H9 (cell line): ENCODE data around the gene TMC4. TPM values are rescaled to one million over a fixed set of nuclear protein-coding genes. Genes with fewer than 3 reads are reported as not detected.
A peak's percentile ranks its signal among the peaks of the same experiment; 100 is the strongest.

ENCODE experiments used
- DNase-seq: peaks from one replicate; pipeline ENCODE4 v3.0.0-alpha.2; 2017
- H2AFZ ChIP-seq: one replicate; pipeline ENCODE4 v1.6.1; 2013; ENCODE audit warnings: mild to moderate bottlenecking, low read length, control low read depth, moderate library complexity
- H2AK5ac ChIP-seq: 2 replicates; pipeline ENCODE4 v1.6.1; 2013; ENCODE audit warnings: low read length, control low read depth, mixed read lengths; ENCODE audit not compliant: insufficient read length
- H2BK120ac ChIP-seq: one replicate; pipeline ENCODE4 v1.6.1; 2013; ENCODE audit warnings: low read depth, mild to moderate bottlenecking, low read length, control low read depth, inconsistent platforms; ENCODE audit not compliant: poor library complexity, severe bottlenecking
- H2BK12ac ChIP-seq: 2 replicates; pipeline ENCODE4 v1.6.1; 2013; ENCODE audit warnings: low read length, control low read depth, mixed read lengths, low read depth; ENCODE audit not compliant: insufficient read length
- H2BK15ac ChIP-seq: 2 replicates; pipeline ENCODE4 v1.6.1; 2013; ENCODE audit warnings: low read depth, low read length, control low read depth
- H2BK20ac ChIP-seq: one replicate; pipeline ENCODE4 v1.6.1; 2013; ENCODE audit warnings: low read depth, mild to moderate bottlenecking, low read length, control low read depth, inconsistent platforms; ENCODE audit not compliant: poor library complexity, severe bottlenecking
- H2BK5ac ChIP-seq: 2 replicates; pipeline ENCODE4 v1.6.1; 2013; ENCODE audit warnings: low read length, control low read depth, mixed read lengths; ENCODE audit not compliant: insufficient read length
- H3K14ac ChIP-seq: 2 replicates; pipeline ENCODE4 v1.6.1; 2013; ENCODE audit warnings: low read length, control low read depth; ENCODE audit not compliant: insufficient read depth
- H3K18ac ChIP-seq: 2 replicates; pipeline ENCODE4 v1.6.1; 2013; ENCODE audit warnings: low read depth, mild to moderate bottlenecking, mixed read lengths, low read length, control low read depth; ENCODE audit not compliant: insufficient read length
- H3K23ac ChIP-seq: 2 replicates; pipeline ENCODE4 v1.6.1; 2013; ENCODE audit warnings: low read length, control low read depth, mixed read lengths, low read depth; ENCODE audit not compliant: insufficient read length
- H3K23me2 ChIP-seq: 2 replicates; pipeline ENCODE4 v1.6.1; 2013; ENCODE audit warnings: low read depth, mild to moderate bottlenecking, mixed read lengths, low read length, control low read depth; ENCODE audit not compliant: insufficient read length, poor library complexity, severe bottlenecking
- H3K27ac ChIP-seq: 2 replicates; pipeline ENCODE4 v1.5.1; 2013; ENCODE audit warnings: low read length, control low read depth, mixed read lengths, low read depth; ENCODE audit not compliant: insufficient read length
- H3K27me3 ChIP-seq: 2 replicates; pipeline ENCODE4 v1.6.1; 2013; ENCODE audit warnings: low read length, control low read depth, inconsistent platforms; ENCODE audit not compliant: insufficient read depth
- H3K4ac ChIP-seq: 2 replicates; pipeline ENCODE4 v1.6.1; 2013; ENCODE audit warnings: low read depth, mild to moderate bottlenecking, control low read depth, inconsistent platforms, low read length, moderate library complexity
- H3K4me1 ChIP-seq: 2 replicates; pipeline ENCODE4 v1.6.1; 2013; ENCODE audit warnings: low read length, control low read depth, inconsistent platforms; ENCODE audit not compliant: insufficient read depth
- H3K4me2 ChIP-seq: 2 replicates; pipeline ENCODE4 v1.6.1; 2013; ENCODE audit warnings: low read length, control low read depth, mixed read lengths; ENCODE audit not compliant: insufficient read length, insufficient read depth
- H3K56ac ChIP-seq: 2 replicates; pipeline ENCODE4 v1.6.1; 2013; ENCODE audit warnings: low read depth, mild to moderate bottlenecking, mixed read lengths, low read length, control low read depth; ENCODE audit not compliant: insufficient read length
- H3K79me1 ChIP-seq: 2 replicates; pipeline ENCODE4 v1.6.1; 2013; ENCODE audit warnings: low read depth, mild to moderate bottlenecking, moderate library complexity, low read length, control low read depth, inconsistent platforms; ENCODE audit not compliant: insufficient read depth, poor library complexity, severe bottlenecking
- H3K79me2 ChIP-seq: 2 replicates; pipeline ENCODE4 v1.6.1; 2013; ENCODE audit warnings: low read length, control low read depth, inconsistent platforms; ENCODE audit not compliant: insufficient read depth
- H3K9ac ChIP-seq: 2 replicates; pipeline ENCODE4 v1.6.1; 2013; ENCODE audit warnings: low read length, control low read depth, mixed read lengths; ENCODE audit not compliant: insufficient read length; ENCODE audit errors: extremely low read depth
- H3K9me3 ChIP-seq: one replicate; pipeline ENCODE4 v1.6.1; 2013; ENCODE audit warnings: low read depth, low read length, inconsistent platforms; ENCODE audit not compliant: control insufficient read depth
- H3T11ph ChIP-seq: one replicate; pipeline ENCODE4 v1.6.1; 2013; ENCODE audit warnings: mild to moderate bottlenecking, low read length, control low read depth, inconsistent platforms
- H4K20me1 ChIP-seq: one replicate; pipeline ENCODE4 v1.6.1; 2013; ENCODE audit not compliant: control insufficient read depth, insufficient read length, insufficient read depth
- H4K5ac ChIP-seq: 2 replicates; pipeline ENCODE4 v1.6.1; 2013; ENCODE audit warnings: low read depth, mild to moderate bottlenecking, mixed read lengths, low read length, control low read depth; ENCODE audit not compliant: insufficient read length
- H4K8ac ChIP-seq: replicated peaks from 2 replicates; pipeline ENCODE4 v1.6.1; 2013; ENCODE audit warnings: low read length, control low read depth, mixed read lengths, low read depth; ENCODE audit not compliant: insufficient read length
- H4K91ac ChIP-seq: 2 replicates; pipeline ENCODE4 v1.6.1; 2013; ENCODE audit warnings: low read depth, mild to moderate bottlenecking, moderate library complexity, mixed read lengths, low read length, control low read depth; ENCODE audit not compliant: insufficient read length
- H3K27ac Mint-ChIP-seq, 3 experiments: 2 replicates in 2 of 3; 3 replicates in 1 of 3; pipeline ENCODE4 v1.8.0; 2020 to 2021; ENCODE audit warnings: mixed read lengths in 3 of 3, mild to moderate bottlenecking in 1 of 3, moderate library complexity in 1 of 3
- H3K27me3 Mint-ChIP-seq: 2 replicates; pipeline ENCODE4 v1.8.0; 2021; ENCODE audit warnings: low read depth, mild to moderate bottlenecking, moderate library complexity, mixed read lengths
- H3K36me3 Mint-ChIP-seq, 3 experiments: 2 replicates in 2 of 3; 3 replicates in 1 of 3; pipeline ENCODE4 v1.8.0; 2020 to 2021; ENCODE audit warnings: low read depth in 3 of 3, mixed read lengths in 3 of 3; ENCODE audit not compliant: insufficient read depth in 1 of 3
- H3K4me1 Mint-ChIP-seq, 2 experiments: 2 replicates each; pipeline ENCODE4 v1.8.0; 2020; ENCODE audit warnings: mixed read lengths in 2 of 2
- H3K4me3 Mint-ChIP-seq, 2 experiments: 2 replicates in 1 of 2; 3 replicates in 1 of 2; pipeline ENCODE4 v1.8.0; 2020 to 2021; ENCODE audit warnings: mild to moderate bottlenecking in 2 of 2, mixed read lengths in 2 of 2, moderate library complexity in 1 of 2
- H3K9me3 Mint-ChIP-seq, 2 experiments: 2 replicates in 1 of 2; 3 replicates in 1 of 2; pipeline ENCODE4 v1.8.0; 2020; ENCODE audit warnings: mild to moderate bottlenecking in 2 of 2, mixed read lengths in 2 of 2, moderate library complexity in 1 of 2
- WGBS: extraction: QIAGEN DNeasy Blood & Tissue Kit; methylation state at CpG from one replicate; pipeline ENCODE4 v1.1.7; 2013; ENCODE audit warnings: missing lambda C conversion rate, low lambda C conversion rate, mixed read lengths; ENCODE audit not compliant: insufficient read length; ENCODE audit errors: extremely low coverage; 5-methylcytosine and 5-hydroxymethylcytosine counted together
- total RNA-seq: library from RNA; stranded (reverse); gene quantifications from 2 replicates; pipeline ENCODE4 v1.2.1, GENCODE V29; 2021
- TF ChIP-seq, protein P1 (sequence below): fragments of 200-600 bp; sonication (generic); conservative IDR thresholded peaks from 3 replicates; pipeline ENCODE4 v1.8.0; 2021; ENCODE audit warnings: antibody characterized with exemption, mild to moderate bottlenecking

The TMC4 gene
- total RNA-seq, 1 experiment from 2014 or later, result 12.2 TPM

DNA sequence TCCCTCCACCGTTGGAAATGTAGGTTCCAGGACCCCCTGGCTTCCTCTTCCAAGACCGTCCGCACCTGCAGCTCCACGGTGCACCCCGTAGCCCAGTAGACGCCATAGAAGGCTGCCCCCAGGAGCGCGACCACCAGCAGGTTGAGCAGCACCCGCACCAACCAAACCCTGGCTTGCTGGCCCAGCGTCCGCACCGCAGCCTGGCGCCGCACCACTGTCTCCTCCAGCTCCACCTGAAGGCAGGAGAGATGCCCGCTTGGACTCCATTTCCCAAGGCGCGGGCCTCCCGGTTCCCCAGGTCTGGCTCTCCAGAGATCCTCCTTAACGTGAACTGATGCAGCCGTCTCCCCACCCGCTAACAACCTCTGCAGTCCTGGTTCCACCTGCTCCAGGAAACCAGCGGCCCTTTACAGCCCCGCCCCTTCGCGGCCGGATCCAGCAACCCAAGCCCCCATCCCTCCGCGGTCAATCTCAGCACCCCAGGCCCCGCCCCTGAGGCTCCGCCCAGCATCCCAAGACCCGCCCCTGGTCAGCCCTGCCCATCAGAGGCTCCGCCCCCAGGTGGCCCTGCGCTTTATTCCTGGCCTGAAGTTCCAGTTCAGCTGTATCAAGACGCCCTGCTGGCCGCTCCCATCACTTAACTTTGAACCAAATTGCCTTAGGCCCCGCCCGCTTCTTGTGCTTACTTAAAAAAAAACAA lies 8.4 kb downstream of the TMC4 start:
- Histone ChIP-seq H3K23me2 (peaks cover 15% of the 10 kb centered on the region), H2AK5ac (no peak overlapping the region), H3K27me3 (no peaks in the 10 kb centered on the region), H3K4me2 (peak overlapping the region; percentile 77), H2BK20ac (no peak overlapping the region), H2BK5ac (no peak overlapping the region), H4K8ac (no peak overlapping the region), H3K56ac (no peak overlapping the region), H3K4me1 (no peaks in the 10 kb centered on the region), H4K20me1 (no peaks in the 10 kb centered on the region), H3K14ac (0 out of 2 replicates have a peak overlapping the region, but pooled peaks have one; percentile 69), H3K27ac (no peak overlapping the region), H2BK120ac (no peak overlapping the region), H3K18ac (peak overlapping the region; percentile 24), H3K23ac (no peak overlapping the region), H2AFZ (no peak overlapping the region), H3K79me1 (no peaks in the 10 kb centered on the region), H3K9ac (no peak overlapping the region), H2BK12ac (no peak overlapping the region), H4K91ac (no peak overlapping the region), H3K79me2 (no peaks in the 10 kb centered on the region), H4K5ac (no peak overlapping the region), H3K9me3 (no peaks in the 10 kb centered on the region), H3T11ph (no peak overlapping the region), H3K4ac (no peak overlapping the region), H2BK15ac (no peak overlapping the region)
- H3K4me1 Mint-ChIP-seq, result peaks cover 31 to 43% of the 10 kb centered on the region in 2 experiments
- H3K4me3 Mint-ChIP-seq, result peak overlapping the region; percentile 63 to 79
- peaks cover 0 to 6% of the 10 kb centered on the region in 2 experiments; a peak in 2 of 5 replicates for H3K9me3 Mint-ChIP-seq
- H3K27ac Mint-ChIP-seq, result peak overlapping the region in 1 of 3 experiments; percentile 61; a peak in 2 of 7 replicates
- TF ChIP-seq, protein P1, sequence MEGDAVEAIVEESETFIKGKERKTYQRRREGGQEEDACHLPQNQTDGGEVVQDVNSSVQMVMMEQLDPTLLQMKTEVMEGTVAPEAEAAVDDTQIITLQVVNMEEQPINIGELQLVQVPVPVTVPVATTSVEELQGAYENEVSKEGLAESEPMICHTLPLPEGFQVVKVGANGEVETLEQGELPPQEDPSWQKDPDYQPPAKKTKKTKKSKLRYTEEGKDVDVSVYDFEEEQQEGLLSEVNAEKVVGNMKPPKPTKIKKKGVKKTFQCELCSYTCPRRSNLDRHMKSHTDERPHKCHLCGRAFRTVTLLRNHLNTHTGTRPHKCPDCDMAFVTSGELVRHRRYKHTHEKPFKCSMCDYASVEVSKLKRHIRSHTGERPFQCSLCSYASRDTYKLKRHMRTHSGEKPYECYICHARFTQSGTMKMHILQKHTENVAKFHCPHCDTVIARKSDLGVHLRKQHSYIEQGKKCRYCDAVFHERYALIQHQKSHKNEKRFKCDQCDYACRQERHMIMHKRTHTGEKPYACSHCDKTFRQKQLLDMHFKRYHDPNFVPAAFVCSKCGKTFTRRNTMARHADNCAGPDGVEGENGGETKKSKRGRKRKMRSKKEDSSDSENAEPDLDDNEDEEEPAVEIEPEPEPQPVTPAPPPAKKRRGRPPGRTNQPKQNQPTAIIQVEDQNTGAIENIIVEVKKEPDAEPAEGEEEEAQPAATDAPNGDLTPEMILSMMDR, result no peak
- peaks cover 40% of the 10 kb centered on the region for H3K27me3 Mint-ChIP-seq
- H3K36me3 Mint-ChIP-seq, result peaks cover 0 to 4% (median 3%) of the 10 kb centered on the region in 3 experiments; a peak in 3 of 7 replicates
- no CpG with 5 or more reads among the region's 37 CpGs for WGBS
- DNase-seq, result peak; percentile 96
